ENCODE data around the gene ZBTB20. TPM values are rescaled to one million over a fixed set of nuclear protein-coding genes. Genes with fewer than 3 reads are reported as not detected.

The ZBTB20 gene
- total and polyA plus RNA-seq, 10 of the 15 experiments (the other 5 are each of a cell fraction or from before 2014, with no cell fraction given), result 0.20 to 5.5 (median 2.2) TPM

GRCh38 chr3:114852966-114853365 lies 294.1 kb downstream of the ZBTB20 start (continued):
- TF ChIP-seq ZBTB11 (CRISPR knock-in tag; IDR thresholded peaks at IDR 0.05), result no peak
- TF ChIP-seq SMARCA5 (IDR thresholded peaks at IDR 0.05), result no peak

GRCh38 chr3:114850898-114851297 lies 296.2 kb downstream of the ZBTB20 start:
- Histone ChIP-seq H3K79me2 (ENCODE audit: control insufficient read depth, insufficient read depth, low read length) (no peaks in the 10 kb centered on the region), H3K4me1 (ENCODE audit: control insufficient read depth, insufficient read depth, low read length) (peaks cover 2% of the 10 kb centered on the region; the same call in 1 of the 2 replicates), H3K9me3 (replicated peaks; ENCODE audit: control insufficient read depth, insufficient read depth, low read length) (no peaks in the 10 kb centered on the region), H3K4me2 (ENCODE audit: control insufficient read depth, insufficient read depth) (no peak overlapping the region), H3K27ac (ENCODE audit: control insufficient read depth, insufficient read depth) (no peak overlapping the region), H3K27me3 (replicated peaks in 1 of 2; ENCODE audit: control insufficient read depth in 2 of 2, insufficient read depth in 2 of 2, low read length in 1 of 2) (no peaks in the 10 kb centered on the region), H3K36me3 (ENCODE audit: control insufficient read depth in 2 of 2, insufficient read depth in 2 of 2, low read length in 1 of 2) (no peaks in the 10 kb centered on the region), H3K4me3 (no peak overlapping the region), H2AFZ (ENCODE audit: control insufficient read depth, low read depth, low read length) (no peak overlapping the region), H3K9ac (ENCODE audit: control insufficient read depth, insufficient read depth, low read length) (no peak overlapping the region), H4K20me1 (ENCODE audit: control insufficient read depth, insufficient read depth) (no peaks in the 10 kb centered on the region)
- POLR2A ChIA-PET, result no interaction called here
- 0% methylated on average over 1 of the region's 1 CpG for WGBS (ENCODE audit: insufficient coverage, insufficient replicate concordance, low lambda C conversion rate, missing lambda C conversion rate)
- no peak for DNase-seq (ENCODE audit: low read depth, low spot score)
- in situ Hi-C loops (cut with MboI) (no loop called here), intact Hi-C loops (cut with micrococcal nuclease; ENCODE audit: unreplicated experiment) (no loop called here)
- CTCF ChIA-PET, result no interaction called here
- RAD21 ChIA-PET (ENCODE audit: unreplicated experiment), result no interaction called here
- TF ChIP-seq ASH2L (IDR thresholded peaks at IDR 0.05; ENCODE audit: borderline replicate concordance, low read depth), result no peak
- TF ChIP-seq SMC3 (IDR thresholded peaks at IDR 0.05; ENCODE audit: borderline replicate concordance, low read length), result no peak
- no peak for TF ChIP-seq MEF2B (IDR thresholded peaks at IDR 0.05; ENCODE audit: partially characterized antibody, poor library complexity, severe bottlenecking)
- TF ChIP-seq MEF2A (IDR thresholded peaks at IDR 0.05; ENCODE audit: insufficient read depth, low read depth, low read length), result no peak
- TF ChIP-seq CBX3 (IDR thresholded peaks at IDR 0.05; ENCODE audit: borderline replicate concordance, low read depth), result no peak
- no peak for TF ChIP-seq IKZF1 (conservative IDR thresholded peaks at IDR 0.05)
- TF ChIP-seq SMAD5 (IDR thresholded peaks at IDR 0.05; ENCODE audit: low read depth), result no peak
- no TSS peak for BruUV-seq (replicated peaks)
- no peak for FAIRE-seq
- SMC1A ChIA-PET (ENCODE audit: uncharacterized antibody, unreplicated experiment), result no interaction called here
- no peak for ATAC-seq
